ENCODE data around the gene HSPB8. TPM values are rescaled to one million over a fixed set of nuclear protein-coding genes. Genes with fewer than 3 reads are reported as not detected.

Gene HSPB8
- polyA plus RNA-seq, 1 donor from 2014 or later: not detected

- H3F3A ChIP-seq (ENCODE audit: insufficient read depth, low read length, poor library complexity, severe bottlenecking): no peaks in the 10 kb centered on the region
- no peaks in the 10 kb centered on the region for H3K9me2 ChIP-seq (ENCODE audit: insufficient read depth, low read length)
- peaks cover 7% of the 10 kb centered on the region for H3K36me3 ChIP-seq (ENCODE audit: insufficient read depth, low read length)
- H3K79me2 ChIP-seq (replicated peaks; ENCODE audit: insufficient read depth, low read length): no peaks in the 10 kb centered on the region
- TF ChIP-seq RAD21 (conservative IDR thresholded peaks at IDR 0.05) (no peak), SMC3 (conservative IDR thresholded peaks at IDR 0.05; ENCODE audit: poor library complexity) (no peak), TAF1 (IDR thresholded peaks at IDR 0.05; ENCODE audit: low read depth) (no peak), EZH2 (IDR thresholded peaks at IDR 0.05; ENCODE audit: borderline replicate concordance, insufficient read depth, low read length, poor library complexity, severe bottlenecking) (no peak), POLR2AphosphoS5 (IDR thresholded peaks at IDR 0.05) (no peak), REST (IDR thresholded peaks at IDR 0.05; ENCODE audit: borderline replicate concordance) (no peak), EP300 (conservative IDR thresholded peaks at IDR 0.05; ENCODE audit: poor library complexity, severe bottlenecking) (no peak), MXI1 (conservative IDR thresholded peaks at IDR 0.05; ENCODE audit: poor library complexity, severe bottlenecking) (no peak)
- TF ChIP-seq, protein P1, sequence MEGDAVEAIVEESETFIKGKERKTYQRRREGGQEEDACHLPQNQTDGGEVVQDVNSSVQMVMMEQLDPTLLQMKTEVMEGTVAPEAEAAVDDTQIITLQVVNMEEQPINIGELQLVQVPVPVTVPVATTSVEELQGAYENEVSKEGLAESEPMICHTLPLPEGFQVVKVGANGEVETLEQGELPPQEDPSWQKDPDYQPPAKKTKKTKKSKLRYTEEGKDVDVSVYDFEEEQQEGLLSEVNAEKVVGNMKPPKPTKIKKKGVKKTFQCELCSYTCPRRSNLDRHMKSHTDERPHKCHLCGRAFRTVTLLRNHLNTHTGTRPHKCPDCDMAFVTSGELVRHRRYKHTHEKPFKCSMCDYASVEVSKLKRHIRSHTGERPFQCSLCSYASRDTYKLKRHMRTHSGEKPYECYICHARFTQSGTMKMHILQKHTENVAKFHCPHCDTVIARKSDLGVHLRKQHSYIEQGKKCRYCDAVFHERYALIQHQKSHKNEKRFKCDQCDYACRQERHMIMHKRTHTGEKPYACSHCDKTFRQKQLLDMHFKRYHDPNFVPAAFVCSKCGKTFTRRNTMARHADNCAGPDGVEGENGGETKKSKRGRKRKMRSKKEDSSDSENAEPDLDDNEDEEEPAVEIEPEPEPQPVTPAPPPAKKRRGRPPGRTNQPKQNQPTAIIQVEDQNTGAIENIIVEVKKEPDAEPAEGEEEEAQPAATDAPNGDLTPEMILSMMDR (IDR thresholded peaks at IDR 0.05; ENCODE audit: poor library complexity, severe bottlenecking): no peak
- H3K9me3 ChIP-seq (ENCODE audit: low read length): peaks cover under 1% of the 10 kb centered on the region
- H3K4me3 ChIP-seq (ENCODE audit: low read length): no peak overlapping the region
- no peak overlapping the region for H3K27ac ChIP-seq (ENCODE audit: low read length)
- no peak overlapping the region for H3K9ac ChIP-seq (ENCODE audit: low read length)
- no peaks in the 10 kb centered on the region for H3K27me3 ChIP-seq (ENCODE audit: insufficient read depth, low read depth, low read length)
- H4K20me1 ChIP-seq (ENCODE audit: insufficient read depth): no peaks in the 10 kb centered on the region
- no peak overlapping the region for H2AFZ ChIP-seq (ENCODE audit: low read depth, low read length)
- H3K4me2 ChIP-seq (ENCODE audit: low read length): no peak overlapping the region
These were observed 22.2 kb upstream of the HSPB8 start for GRCh38 chr12:119156401-119157044.

- TF ChIP-seq REST (IDR thresholded peaks at IDR 0.05; ENCODE audit: borderline replicate concordance): no peak
- no peak for TF ChIP-seq SMC3 (conservative IDR thresholded peaks at IDR 0.05; ENCODE audit: poor library complexity)
- TF ChIP-seq EZH2 (IDR thresholded peaks at IDR 0.05; ENCODE audit: borderline replicate concordance, insufficient read depth, low read length, poor library complexity, severe bottlenecking): no peak
- TF ChIP-seq RAD21 (conservative IDR thresholded peaks at IDR 0.05): no peak
- no peak for TF ChIP-seq EP300 (conservative IDR thresholded peaks at IDR 0.05; ENCODE audit: poor library complexity, severe bottlenecking)
- TF ChIP-seq, protein P1 (IDR thresholded peaks at IDR 0.05; ENCODE audit: poor library complexity, severe bottlenecking): no peak
- no peak for TF ChIP-seq TAF1 (IDR thresholded peaks at IDR 0.05; ENCODE audit: low read depth)
- TF ChIP-seq POLR2AphosphoS5 (IDR thresholded peaks at IDR 0.05): no peak
- TF ChIP-seq MXI1 (conservative IDR thresholded peaks at IDR 0.05; ENCODE audit: poor library complexity, severe bottlenecking): no peak
- H3K27me3 ChIP-seq (ENCODE audit: insufficient read depth, low read depth, low read length): no peaks in the 10 kb centered on the region
- no peak overlapping the region for H3K9ac ChIP-seq (ENCODE audit: low read length)
- no peak overlapping the region for H3K4me2 ChIP-seq (ENCODE audit: low read length)
- H3F3A ChIP-seq (ENCODE audit: insufficient read depth, low read length, poor library complexity, severe bottlenecking): no peaks in the 10 kb centered on the region
- H3K9me3 ChIP-seq (ENCODE audit: low read length): no peaks in the 10 kb centered on the region
- peaks cover 4% of the 10 kb centered on the region for H3K36me3 ChIP-seq (ENCODE audit: insufficient read depth, low read length)
- no peak overlapping the region for H2AFZ ChIP-seq (ENCODE audit: low read depth, low read length)
- H3K9me2 ChIP-seq (ENCODE audit: insufficient read depth, low read length): no peaks in the 10 kb centered on the region
- no peaks in the 10 kb centered on the region for H3K79me2 ChIP-seq (replicated peaks; ENCODE audit: insufficient read depth, low read length)
- H4K20me1 ChIP-seq (ENCODE audit: insufficient read depth): no peaks in the 10 kb centered on the region
- no peak overlapping the region for H3K27ac ChIP-seq (ENCODE audit: low read length)
- no peak overlapping the region for H3K4me3 ChIP-seq (ENCODE audit: low read length)
These were observed 21.2 kb upstream of the HSPB8 start for GRCh38 chr12:119157528-119157927.
